HCT116 (cell line): Measurements from ENCODE around the gene GSTM5.

ENCODE experiments used
- CTCF ChIP-seq, 3 experiments: fragments of 200-600 bp in 1 of 3; sonication (generic) in 1 of 3; IDR thresholded peaks in 2 of 3; conservative IDR thresholded peaks in 1 of 3; 2 replicates each; pipeline ENCODE4 v1.5.1; 2012 to 2017; ENCODE audit warnings: low read depth in 2 of 3, low read length in 2 of 3, antibody characterized with exemption in 1 of 3, borderline replicate concordance in 1 of 3, control low read depth in 1 of 3, mild to moderate bottlenecking in 1 of 3, mixed read lengths in 1 of 3, mixed run types in 1 of 3, moderate library complexity in 1 of 3; ENCODE audit not compliant: insufficient read depth in 1 of 3
- EZH2 ChIP-seq: fragments of 200-600 bp; sonication (generic); IDR thresholded peaks from 2 replicates; pipeline ENCODE4 v1.6.1; 2017; ENCODE audit warnings: antibody characterized with exemption, mixed run types
- POLR2AphosphoS5 ChIP-seq: IDR thresholded peaks from 2 replicates; pipeline ENCODE4 v1.6.1; 2011; ENCODE audit warnings: mild to moderate bottlenecking, low read depth, low read length, moderate library complexity
- RAD21 ChIP-seq: IDR thresholded peaks from 2 replicates; pipeline ENCODE4 v1.6.1; 2012; ENCODE audit warnings: low read depth, mild to moderate bottlenecking
- SIN3A ChIP-seq: IDR thresholded peaks from 2 replicates; pipeline ENCODE4 v1.6.1; 2012; ENCODE audit warnings: low read depth
- TCF7L2 ChIP-seq: IDR thresholded peaks from 2 replicates; pipeline ENCODE4 v1.7.0; 2011; ENCODE audit warnings: borderline replicate concordance, inconsistent platforms; ENCODE audit not compliant: insufficient read depth, insufficient read length; ENCODE audit errors: extremely low read depth
- YY1 ChIP-seq: IDR thresholded peaks from 2 replicates; pipeline ENCODE4 v1.6.1; 2011; ENCODE audit warnings: low read length, low read depth, moderate library complexity, mild to moderate bottlenecking; ENCODE audit not compliant: insufficient replicate concordance; ENCODE audit errors: extremely low read depth

GRCh38 chr1:109667452-109668122 lies 44.5 kb upstream of the GSTM5 start, which contains the start of gene GSTM2:
- TF ChIP-seq CTCF (IDR thresholded peaks at IDR 0.05 in 2 of 3, conservative IDR thresholded peaks at IDR 0.05 in 1 of 3; ENCODE audit: borderline replicate concordance in 1 of 3, insufficient read depth in 1 of 3, low read depth in 2 of 3, low read length in 2 of 3): no peak
- TF ChIP-seq TCF7L2: no peak
- no peak for TF ChIP-seq SIN3A
- TF ChIP-seq EZH2: no peak
- TF ChIP-seq POLR2AphosphoS5: no peak
- no peak for TF ChIP-seq YY1
- no peak for TF ChIP-seq RAD21
